ENCODE data around the gene VSIG10L. TPM values are rescaled to one million over a fixed set of nuclear protein-coding genes. Genes with fewer than 3 reads are reported as not detected.

The VSIG10L gene
- total RNA-seq, 1 donor from 2014 or later, result 0.92 TPM

- TF ChIP-seq CTCF (conservative IDR thresholded peaks at IDR 0.05; ENCODE audit: low read depth, low read length), result no peak
- H3K4me3 ChIP-seq (ENCODE audit: low read depth, low read length), result no peak overlapping the region
- DNase-seq (ENCODE audit: low read depth), result no peak
Measured at GRCh38 chr19:51337861-51338562, 3.9 kb downstream of the VSIG10L start.

GRCh38 chr19:51337141-51337860 lies 4.6 kb downstream of the VSIG10L start:
- no peak for DNase-seq (ENCODE audit: low read depth)
- TF ChIP-seq CTCF (conservative IDR thresholded peaks at IDR 0.05; ENCODE audit: low read depth, low read length), result no peak
- no peak overlapping the region for H3K4me3 ChIP-seq (ENCODE audit: low read depth, low read length)

- DNase-seq (ENCODE audit: low read depth), result no peak
- no peak overlapping the region for H3K4me3 ChIP-seq (ENCODE audit: low read depth, low read length)
- TF ChIP-seq CTCF (conservative IDR thresholded peaks at IDR 0.05; ENCODE audit: low read depth, low read length), result no peak
Measured at GRCh38 chr19:51333836-51334460, 8.0 kb downstream of the VSIG10L start.

- no peak overlapping the region for H3K4me3 ChIP-seq (ENCODE audit: low read depth, low read length)
- no peak for TF ChIP-seq CTCF (conservative IDR thresholded peaks at IDR 0.05; ENCODE audit: low read depth, low read length)
- DNase-seq (ENCODE audit: low read depth), result no peak
Measured at GRCh38 chr19:51331716-51332115, 10.2 kb downstream of the VSIG10L start.

- no peak for DNase-seq (ENCODE audit: low read depth)
- H3K4me3 ChIP-seq (ENCODE audit: low read depth, low read length), result no peak overlapping the region
- no peak for TF ChIP-seq CTCF (conservative IDR thresholded peaks at IDR 0.05; ENCODE audit: low read depth, low read length)
Measured at GRCh38 chr19:51331193-51331592, 10.7 kb downstream of the VSIG10L start.

- no peak overlapping the region for H3K4me3 ChIP-seq (ENCODE audit: low read depth, low read length)
- no peak for TF ChIP-seq CTCF (conservative IDR thresholded peaks at IDR 0.05; ENCODE audit: low read depth, low read length)
- DNase-seq (ENCODE audit: low read depth), result no peak
Measured at GRCh38 chr19:51330366-51330765, 11.6 kb downstream of the VSIG10L start.

All from epithelial cell of proximal tubule (primary cell).